K562 (cell line): ENCODE results near the gene DNASE1L3. TPM values are rescaled to one million over a fixed set of nuclear protein-coding genes. Genes with fewer than 3 reads are reported as not detected.

ENCODE experiments used
- ATAC-seq: fragments of 200-7000 bp; cut with Tn5 transposase; 3 replicates; pipeline ENCODE4 v1.9.1; 2020; ENCODE audit warnings: moderate library complexity
- BruUV-seq: library from RNA; stranded (reverse); fragments of 400-500 nt; replicated peaks from 2 replicates; lab custom pipeline; 2021; lab: Mats Ljungman, UMichigan
- CTCF ChIA-PET: fragments of 300-600 bp; formaldehyde crosslinking; extraction: SDS; loops from one replicate; lab custom pipeline; 2021; ENCODE audit warnings: low intra/inter-chr PET ratio; lab: Yijun Ruan, JAX
- POLR2A ChIA-PET: fragments of 300-600, 350-650 bp; sonication (Branson Sonifier 250); formaldehyde crosslinking; extraction: SDS; loops from one replicate; lab custom pipeline; 2021; ENCODE audit warnings: antibody characterized with exemption, inconsistent platforms; lab: Yijun Ruan, JAX
- DNase-seq, 4 experiments: peaks; one replicate each; pipeline versions ENCODE4 v3.0.0 to v3.0.0-alpha.2; 2011 to 2018; ENCODE audit warnings: low spot score in 3 of 4, mixed read lengths in 3 of 4; ENCODE audit errors: extremely low read depth in 1 of 4
- FAIRE-seq: peaks from 2 replicates; lab custom pipeline; 2011; peaks lifted over from hg19 to GRCh38; lab: Jason Lieb, UNC
- H2AFZ ChIP-seq: 2 replicates; pipeline ENCODE4 v1.6.0; 2011; ENCODE audit warnings: low read depth, low read length, control low read depth, inconsistent platforms
- H3K27ac ChIP-seq: fragments of 200-600 bp; 3 replicates; pipeline ENCODE4 v1.8.0; 2011; ENCODE audit warnings: low read depth, mild to moderate bottlenecking, control low read depth, inconsistent platforms, low read length, moderate library complexity, mixed read lengths; ENCODE audit errors: extremely low read depth
- H3K27me3 ChIP-seq, 2 experiments: fragments of 300-600 bp in 1 of 2; 2 replicates in 1 of 2; 3 replicates in 1 of 2; pipeline versions ENCODE4 v1.6.0 to v1.8.0; 2011; ENCODE audit warnings: inconsistent platforms in 2 of 2, low read length in 2 of 2, mild to moderate bottlenecking in 1 of 2, mixed read lengths in 1 of 2, moderate library complexity in 1 of 2; ENCODE audit not compliant: control insufficient read depth in 2 of 2, insufficient read depth in 2 of 2
- H3K36me3 ChIP-seq: fragments of 300-600 bp; 3 replicates; pipeline ENCODE4 v1.8.0; 2011; ENCODE audit warnings: mild to moderate bottlenecking, low read length, inconsistent platforms; ENCODE audit not compliant: control insufficient read depth, insufficient read depth
- H3K4me1 ChIP-seq, 2 experiments: fragments of 200-600 bp in 1 of 2; replicated peaks in 1 of 2; 2 replicates in 1 of 2; 3 replicates in 1 of 2; pipeline versions ENCODE4 v1.5.1 to v1.8.0; 2011; ENCODE audit warnings: inconsistent platforms in 2 of 2, low read length in 2 of 2, mild to moderate bottlenecking in 1 of 2, mixed read lengths in 1 of 2, moderate library complexity in 1 of 2; ENCODE audit not compliant: control insufficient read depth in 2 of 2, insufficient read depth in 2 of 2
- H3K4me2 ChIP-seq: 2 replicates; pipeline ENCODE4 v1.6.1; 2011; ENCODE audit warnings: low read length, control low read depth, inconsistent platforms, mixed read lengths; ENCODE audit not compliant: insufficient read depth
- H3K4me3 ChIP-seq: fragments of 200-600 bp; sonication (generic), shearing (Covaris generic); 2 replicates; pipeline ENCODE4 v1.5.1; 2016; ENCODE audit warnings: control low read depth, inconsistent platforms
- H3K79me2 ChIP-seq: fragments of 200-600 bp; 3 replicates; pipeline ENCODE4 v1.8.0; 2011; ENCODE audit warnings: low read length, inconsistent platforms; ENCODE audit not compliant: control insufficient read depth, insufficient read depth
- H3K9ac ChIP-seq, 2 experiments: 2 replicates each; pipeline versions ENCODE4 v1.6.0 to v1.6.1; 2011; ENCODE audit warnings: low read depth in 2 of 2, low read length in 2 of 2, control low read depth in 1 of 2, inconsistent platforms in 1 of 2, mild to moderate bottlenecking in 1 of 2, mixed read lengths in 1 of 2; ENCODE audit not compliant: insufficient read depth in 1 of 2
- H3K9me1 ChIP-seq: one replicate; pipeline ENCODE4 v1.6.0; 2011; ENCODE audit warnings: inconsistent platforms, mild to moderate bottlenecking, low read length, moderate library complexity; ENCODE audit not compliant: control insufficient read depth, insufficient read depth
- H3K9me3 ChIP-seq: replicated peaks from 2 replicates; pipeline ENCODE4 v1.5.1; 2011; ENCODE audit warnings: low read depth, low read length, inconsistent platforms; ENCODE audit not compliant: control insufficient read depth, insufficient read depth
- H4K20me1 ChIP-seq: replicated peaks from 2 replicates; pipeline ENCODE4 v1.6.1; 2011; ENCODE audit warnings: low read length, inconsistent platforms, mixed read lengths; ENCODE audit not compliant: control insufficient read depth, insufficient read depth
- BHLHE40 ChIP-seq: IDR thresholded peaks from 2 replicates; pipeline ENCODE4 v1.6.1; 2011; ENCODE audit warnings: low read length, improper control_type of control experiment
- EHMT2 ChIP-seq: fragments of 450-650 bp; IDR thresholded peaks from 2 replicates; pipeline ENCODE4 v1.6.1; 2018; ENCODE audit warnings: antibody characterized with exemption
- FOSL1 ChIP-seq: fragments of 200-800 bp; sonication (Bioruptor generic); conservative IDR thresholded peaks from 2 replicates; pipeline ENCODE4 v1.6.1; 2016; ENCODE audit warnings: missing genetic modification characterization, missing compliant biosample characterization
- IFI16 ChIP-seq: fragments of 250-450 bp; sonication (Bioruptor Pico); IDR thresholded peaks from 2 replicates; pipeline ENCODE4 v2.1.2; 2022; ENCODE audit warnings: mild to moderate bottlenecking, inconsistent platforms
- MYBL2 ChIP-seq, 2 experiments: fragments of 450-650 bp in 1 of 2; sonication (generic) in 1 of 2; formaldehyde crosslinking in 1 of 2; IDR thresholded peaks; 2 replicates each; pipeline versions ENCODE4 v1.6.1 to v1.8.1; 2017 to 2022; ENCODE audit warnings: borderline replicate concordance in 1 of 2, inconsistent platforms in 1 of 2, low read depth in 1 of 2, mild to moderate bottlenecking in 1 of 2, missing genetic modification reagents in 1 of 2, moderate library complexity in 1 of 2
- RBM14 ChIP-seq: fragments of 200-400 bp; formaldehyde crosslinking; IDR thresholded peaks from 2 replicates; pipeline ENCODE4 v1.6.1; 2018; ENCODE audit warnings: low read depth, mild to moderate bottlenecking, low read length, moderate library complexity, borderline replicate concordance; ENCODE audit not compliant: insufficient read depth
- STAG1 ChIP-seq: sonication (generic); formaldehyde crosslinking; IDR thresholded peaks from 2 replicates; pipeline ENCODE4 v1.5.0; 2020; ENCODE audit warnings: missing genetic modification reagents, borderline replicate concordance
- WGBS: fragments of 100-300 bp; shearing (Covaris generic); methylation state at CpG from one replicate; pipeline ENCODE4 v1.1.6; 2016; ENCODE audit warnings: low coverage, mixed read lengths; ENCODE audit not compliant: insufficient coverage; ENCODE audit errors: missing lambda C conversion rate; 5-methylcytosine and 5-hydroxymethylcytosine counted together
- in situ Hi-C: fragments of 300-500 bp; cut with MboI; formaldehyde crosslinking; loops from 4 replicates; pipeline ENCODE4 v1.15.0; 2018; ENCODE audit warnings: inconsistent platforms, mixed read lengths
- intact Hi-C: fragments of 100-400 bp; cut with micrococcal nuclease; formaldehyde crosslinking; loops from 2 replicates; pipeline ENCODE4 v1.14.2; 2022
- polyA plus RNA-seq, 8 experiments: library from polyadenylated mRNA; depleted of rRNA in 4 of 8; stranded (reverse) in 5 of 8; unstranded in 3 of 8; fragments of >200 nt; fragmentation: Nextera tagmentation in 2 of 8; fragmentation: Illumina TruSeq in 1 of 8; extraction: Ambion mirVana in 2 of 8; extraction: Trizol in 1 of 8; gene quantifications; 2 replicates each; pipeline versions ENCODE4 v1.2.1 to v1.2.3, GENCODE V29; 2011 to 2014; ENCODE audit warnings: inconsistent platforms in 1 of 8, missing spikeins in 1 of 8
- total RNA-seq, 7 experiments: library from RNA; depleted of rRNA in 6 of 7; stranded (reverse); fragments of >200 nt in 6 of 7; fragmentation: Illumina TruSeq in 2 of 7; extraction: Trizol in 2 of 7; gene quantifications; 2 replicates each; pipeline versions ENCODE4 v1.2.1 to v1.2.3, GENCODE V29; 2011 to 2021; ENCODE audit warnings: low replicate concordance in 1 of 7
- TF ChIP-seq, protein P1 (sequence below): sonication (generic); formaldehyde crosslinking; IDR thresholded peaks from 2 replicates; pipeline ENCODE4 v1.8.1; 2023; ENCODE audit warnings: mild to moderate bottlenecking, missing genetic modification reagents
- TF ChIP-seq, protein P2 (sequence below): fragments of 250-450 bp; sonication (Bioruptor Pico); IDR thresholded peaks from 2 replicates; pipeline ENCODE4 v1.8.0; 2022; ENCODE audit warnings: inconsistent platforms

DNASE1L3 gene
- total and polyA plus RNA-seq, 9 of the 15 experiments (the other 6 are each of a cell fraction or from before 2014, with no cell fraction given): 0.06 TPM; not detected in 8

DNA sequence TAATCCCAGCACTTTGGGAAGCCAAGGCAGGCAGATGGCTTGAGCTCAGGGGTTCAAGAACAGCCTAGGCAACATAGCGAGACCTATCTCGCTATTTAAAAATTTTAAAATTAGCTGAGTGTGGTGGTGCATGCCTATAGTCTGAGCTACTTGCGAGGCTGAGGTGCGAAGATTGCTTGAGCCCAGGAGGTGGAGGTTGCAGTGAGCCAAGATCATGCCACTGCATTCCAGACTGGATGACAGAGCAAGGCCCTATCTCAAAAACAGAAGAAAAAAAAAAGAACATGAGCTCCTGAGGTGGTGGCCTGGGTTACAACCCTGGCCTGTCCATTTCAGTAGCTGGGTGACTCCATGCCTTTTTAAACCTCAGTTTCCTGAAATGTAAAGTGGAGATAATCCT lies 7.2 kb downstream of the DNASE1L3 start:
- H2AFZ ChIP-seq: no peak overlapping the region
- H3K36me3 ChIP-seq: no peaks in the 10 kb centered on the region
- DNase-seq (no peak), ATAC-seq (no peak), FAIRE-seq (no peak)
- in situ Hi-C loops (no loop called here), intact Hi-C loops (no loop called here)
- H3K27me3 ChIP-seq: peaks cover 7 to 41% of the 10 kb centered on the region in 2 experiments; a peak in 4 of 5 replicates
- POLR2A ChIA-PET: no interaction called here
- CTCF ChIA-PET: no interaction called here
- no TSS peak for BruUV-seq
- H3K27ac ChIP-seq: no peak overlapping the region
- no peaks in the 10 kb centered on the region for H3K9me1 ChIP-seq
- no peak overlapping the region for H3K9ac ChIP-seq
- no peak overlapping the region for H3K4me2 ChIP-seq
- H3K4me3 ChIP-seq: no peak overlapping the region
- 4% methylated on average over 4 of the region's 4 CpGs for whole genome bisulfite sequencing
- no peaks in the 10 kb centered on the region for H4K20me1 ChIP-seq
- H3K79me2 ChIP-seq: no peaks in the 10 kb centered on the region
- no peak for TF ChIP-seq STAG1 (CRISPR knock-in tag)
- no peaks in the 10 kb centered on the region for H3K9me3 ChIP-seq
- H3K4me1 ChIP-seq: no peaks in the 10 kb centered on the region

DNA sequence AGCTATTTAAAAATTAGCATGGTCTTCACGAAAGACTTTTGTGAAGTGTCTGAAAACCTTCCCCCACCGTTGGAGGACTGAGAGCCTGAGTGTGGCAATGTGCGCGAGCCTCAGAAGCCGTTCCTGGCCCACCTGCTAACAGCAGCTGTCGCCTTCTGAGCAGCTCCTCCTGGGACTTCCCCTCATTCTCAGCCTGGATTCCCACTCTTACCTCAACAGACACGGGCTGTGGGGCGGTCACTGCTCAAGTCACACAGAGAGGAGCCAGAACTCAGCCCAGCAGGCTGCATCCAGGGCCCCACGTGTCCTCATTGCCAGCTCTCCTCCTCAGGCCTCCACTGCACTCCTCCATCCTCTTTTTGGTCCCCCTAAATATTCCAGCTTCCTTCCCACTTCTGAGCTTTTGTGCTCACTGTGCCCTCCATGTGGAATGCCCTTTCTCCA lies 7.8 kb downstream of the DNASE1L3 start:
- FAIRE-seq (no peak), ATAC-seq (no peak), DNase-seq (no peak)
- POLR2A ChIA-PET: no interaction called here
- H3K27ac ChIP-seq: no peak overlapping the region
- no peaks in the 10 kb centered on the region for H4K20me1 ChIP-seq
- H3K4me3 ChIP-seq: no peak overlapping the region
- H3K9me3 ChIP-seq: no peaks in the 10 kb centered on the region
- H3K36me3 ChIP-seq: no peaks in the 10 kb centered on the region
- CTCF ChIA-PET: no interaction called here
- H3K79me2 ChIP-seq: no peaks in the 10 kb centered on the region
- H3K9ac ChIP-seq: no peak overlapping the region
- TF ChIP-seq, protein P1, sequence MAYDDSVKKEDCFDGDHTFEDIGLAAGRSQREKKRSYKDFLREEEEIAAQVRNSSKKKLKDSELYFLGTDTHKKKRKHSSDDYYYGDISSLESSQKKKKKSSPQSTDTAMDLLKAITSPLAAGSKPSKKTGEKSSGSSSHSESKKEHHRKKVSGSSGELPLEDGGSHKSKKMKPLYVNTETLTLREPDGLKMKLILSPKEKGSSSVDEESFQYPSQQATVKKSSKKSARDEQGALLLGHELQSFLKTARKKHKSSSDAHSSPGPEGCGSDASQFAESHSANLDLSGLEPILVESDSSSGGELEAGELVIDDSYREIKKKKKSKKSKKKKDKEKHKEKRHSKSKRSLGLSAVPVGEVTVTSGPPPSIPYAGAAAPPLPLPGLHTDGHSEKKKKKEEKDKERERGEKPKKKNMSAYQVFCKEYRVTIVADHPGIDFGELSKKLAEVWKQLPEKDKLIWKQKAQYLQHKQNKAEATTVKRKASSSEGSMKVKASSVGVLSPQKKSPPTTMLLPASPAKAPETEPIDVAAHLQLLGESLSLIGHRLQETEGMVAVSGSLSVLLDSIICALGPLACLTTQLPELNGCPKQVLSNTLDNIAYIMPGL (CRISPR knock-in tag): no peak
- TF ChIP-seq, protein P2, sequence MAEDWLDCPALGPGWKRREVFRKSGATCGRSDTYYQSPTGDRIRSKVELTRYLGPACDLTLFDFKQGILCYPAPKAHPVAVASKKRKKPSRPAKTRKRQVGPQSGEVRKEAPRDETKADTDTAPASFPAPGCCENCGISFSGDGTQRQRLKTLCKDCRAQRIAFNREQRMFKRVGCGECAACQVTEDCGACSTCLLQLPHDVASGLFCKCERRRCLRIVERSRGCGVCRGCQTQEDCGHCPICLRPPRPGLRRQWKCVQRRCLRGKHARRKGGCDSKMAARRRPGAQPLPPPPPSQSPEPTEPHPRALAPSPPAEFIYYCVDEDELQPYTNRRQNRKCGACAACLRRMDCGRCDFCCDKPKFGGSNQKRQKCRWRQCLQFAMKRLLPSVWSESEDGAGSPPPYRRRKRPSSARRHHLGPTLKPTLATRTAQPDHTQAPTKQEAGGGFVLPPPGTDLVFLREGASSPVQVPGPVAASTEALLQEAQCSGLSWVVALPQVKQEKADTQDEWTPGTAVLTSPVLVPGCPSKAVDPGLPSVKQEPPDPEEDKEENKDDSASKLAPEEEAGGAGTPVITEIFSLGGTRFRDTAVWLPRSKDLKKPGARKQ (CRISPR knock-in tag): no peak
- TF ChIP-seq EHMT2 (no peak), BHLHE40 (no peak), IFI16 (CRISPR knock-in tag) (no peak), FOSL1 (tag) (no peak), RBM14 (no peak), MYBL2 (IDR thresholded peaks at IDR 0.05; ENCODE audit: low read depth) (no peak), MYBL2 (CRISPR knock-in tag; IDR thresholded peaks at IDR 0.05; ENCODE audit: borderline replicate concordance) (no peak)
- TF ChIP-seq, all 486 proteins: peak for 0
- in situ Hi-C loops (no loop called here), intact Hi-C loops (no loop called here)
- Histone ChIP-seq H2AFZ (no peak overlapping the region), H3K4me2 (no peak overlapping the region), H3K27me3 (peaks cover 6 to 39% of the 10 kb centered on the region in 2 experiments; a peak in 4 of 5 replicates), H3K4me1 (no peaks in the 10 kb centered on the region), H3K9me1 (no peaks in the 10 kb centered on the region)
- whole genome bisulfite sequencing: 39% methylated on average over 6 of the region's 9 CpGs
- no TSS peak for BruUV-seq
